ENCODE data around the gene NBEA. TPM values are rescaled to one million over a fixed set of nuclear protein-coding genes. Genes with fewer than 3 reads are reported as not detected.

The NBEA gene
- total RNA-seq, 2 experiments from 2014 or later, result 3.5 to 3.8 TPM

DNA sequence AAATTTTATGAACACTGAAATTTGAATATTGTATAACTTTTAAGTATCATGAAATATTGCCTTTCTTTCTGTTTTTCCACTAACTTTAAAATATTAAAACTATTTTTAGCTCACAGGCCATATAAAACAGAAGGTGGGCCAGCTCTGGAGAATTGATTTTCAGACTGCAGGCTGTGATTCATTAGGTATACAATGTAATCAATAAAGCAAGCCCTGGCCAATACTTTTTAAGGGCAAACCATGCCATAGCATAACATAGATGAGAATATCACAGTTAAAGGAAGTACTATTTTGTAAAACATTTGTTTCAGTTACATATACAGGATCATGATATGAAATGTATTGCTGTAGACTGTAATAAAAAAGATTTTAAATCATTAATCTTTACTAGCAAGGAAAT is 336.8 kb downstream of the NBEA start:
- no peaks in the 10 kb centered on the region for H3K4me1 ChIP-seq (ENCODE audit: insufficient read depth, low read length)
- DNase-seq, result no peak
- intact Hi-C loops (cut with DNase I, micrococcal nuclease), result no loop called here
- Mint-ChIP-seq H3K27me3 (no peaks in the 10 kb centered on the region), H3K36me3 (ENCODE audit: low read depth) (no peaks in the 10 kb centered on the region), H3K4me1 (ENCODE audit: low read depth) (no peaks in the 10 kb centered on the region), H3K27ac (no peak overlapping the region), H3K9me3 (peaks cover 2% of the 10 kb centered on the region), H3K4me3 (no peak overlapping the region)
- no peaks in the 10 kb centered on the region for H3K36me3 ChIP-seq (ENCODE audit: insufficient read depth, low read length)
- ATAC-seq (ENCODE audit: poor library complexity), result no peak
- H3K27me3 ChIP-seq (ENCODE audit: control insufficient read depth in 1 of 2, insufficient read depth in 2 of 2, low read length in 2 of 2), result no peaks in the 10 kb centered on the region
- CTCF ChIA-PET, result no interaction called here
- H3K9me3 ChIP-seq (ENCODE audit: control insufficient read depth in 1 of 2, insufficient read depth in 1 of 2, low read length in 2 of 2), result no peaks in the 10 kb centered on the region
- no peak overlapping the region for H3K4me3 ChIP-seq (ENCODE audit: low read length)
- TF ChIP-seq, protein P1, sequence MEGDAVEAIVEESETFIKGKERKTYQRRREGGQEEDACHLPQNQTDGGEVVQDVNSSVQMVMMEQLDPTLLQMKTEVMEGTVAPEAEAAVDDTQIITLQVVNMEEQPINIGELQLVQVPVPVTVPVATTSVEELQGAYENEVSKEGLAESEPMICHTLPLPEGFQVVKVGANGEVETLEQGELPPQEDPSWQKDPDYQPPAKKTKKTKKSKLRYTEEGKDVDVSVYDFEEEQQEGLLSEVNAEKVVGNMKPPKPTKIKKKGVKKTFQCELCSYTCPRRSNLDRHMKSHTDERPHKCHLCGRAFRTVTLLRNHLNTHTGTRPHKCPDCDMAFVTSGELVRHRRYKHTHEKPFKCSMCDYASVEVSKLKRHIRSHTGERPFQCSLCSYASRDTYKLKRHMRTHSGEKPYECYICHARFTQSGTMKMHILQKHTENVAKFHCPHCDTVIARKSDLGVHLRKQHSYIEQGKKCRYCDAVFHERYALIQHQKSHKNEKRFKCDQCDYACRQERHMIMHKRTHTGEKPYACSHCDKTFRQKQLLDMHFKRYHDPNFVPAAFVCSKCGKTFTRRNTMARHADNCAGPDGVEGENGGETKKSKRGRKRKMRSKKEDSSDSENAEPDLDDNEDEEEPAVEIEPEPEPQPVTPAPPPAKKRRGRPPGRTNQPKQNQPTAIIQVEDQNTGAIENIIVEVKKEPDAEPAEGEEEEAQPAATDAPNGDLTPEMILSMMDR (IDR thresholded peaks at IDR 0.05), result no peak
- no peak overlapping the region for H3K27ac ChIP-seq (ENCODE audit: low read depth in 1 of 2, low read length in 2 of 2)
- POLR2A ChIA-PET, result no interaction called here

DNA sequence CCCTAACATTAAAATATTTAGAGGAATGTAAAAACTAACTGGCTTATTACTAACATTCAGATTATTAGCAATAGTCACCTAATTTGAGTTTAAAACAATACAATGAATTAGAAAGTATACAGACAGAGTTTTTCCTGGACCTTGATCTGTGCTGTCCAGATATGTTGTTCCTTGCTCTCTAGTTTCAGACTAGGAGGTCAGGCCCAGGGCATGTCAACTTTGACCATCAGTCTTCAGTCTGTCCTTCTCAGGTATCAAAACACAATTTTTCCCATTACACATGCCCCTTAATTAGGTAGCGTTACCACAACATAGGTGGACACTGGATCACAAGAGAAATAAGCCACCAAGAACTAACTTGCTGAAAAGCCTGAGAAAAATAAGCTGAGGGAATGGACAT is 337.4 kb downstream of the NBEA start:
- Mint-ChIP-seq H3K4me3 (no peak overlapping the region), H3K27me3 (no peaks in the 10 kb centered on the region), H3K9me3 (no peaks in the 10 kb centered on the region), H3K36me3 (ENCODE audit: low read depth) (no peaks in the 10 kb centered on the region), H3K4me1 (ENCODE audit: low read depth) (no peaks in the 10 kb centered on the region), H3K27ac (no peak overlapping the region)
- Histone ChIP-seq H3K27me3 (ENCODE audit: control insufficient read depth in 1 of 2, insufficient read depth in 2 of 2, low read length in 2 of 2) (no peaks in the 10 kb centered on the region), H3K4me1 (ENCODE audit: insufficient read depth, low read length) (no peaks in the 10 kb centered on the region), H3K9me3 (ENCODE audit: control insufficient read depth in 1 of 2, insufficient read depth in 1 of 2, low read length in 2 of 2) (no peaks in the 10 kb centered on the region), H3K4me3 (ENCODE audit: low read length) (no peak overlapping the region), H3K36me3 (ENCODE audit: insufficient read depth, low read length) (no peaks in the 10 kb centered on the region), H3K27ac (ENCODE audit: low read depth in 1 of 2, low read length in 2 of 2) (no peak overlapping the region)
- POLR2A ChIA-PET, result no interaction called here
- CTCF ChIA-PET, result no interaction called here
- DNase-seq, result no peak
- TF ChIP-seq, protein P1 (IDR thresholded peaks at IDR 0.05), result no peak
- no peak for ATAC-seq (ENCODE audit: poor library complexity)
- intact Hi-C loops (cut with DNase I, micrococcal nuclease), result no loop called here

DNA sequence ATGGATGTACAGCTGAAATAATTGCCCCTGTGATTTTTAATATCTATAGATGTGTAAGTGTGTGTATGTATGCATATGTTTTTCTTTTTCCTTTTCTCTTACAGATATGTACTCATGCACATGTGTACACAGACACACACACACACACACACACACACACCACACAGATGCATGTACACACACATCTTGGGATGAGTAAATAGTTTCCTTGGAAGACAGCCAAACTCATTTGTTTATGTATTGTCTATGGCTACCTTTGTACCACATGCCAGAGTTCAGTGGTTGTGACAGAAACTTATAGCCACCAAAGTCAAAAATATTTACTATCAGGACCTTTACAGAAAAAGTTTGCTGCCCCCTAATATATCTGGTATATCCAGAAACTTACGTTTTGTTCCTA is 341.8 kb downstream of the NBEA start:
- no peak overlapping the region for H3K4me3 Mint-ChIP-seq
- Histone ChIP-seq H3K27ac (ENCODE audit: low read depth in 1 of 2, low read length in 2 of 2) (no peak overlapping the region), H3K4me3 (ENCODE audit: low read length) (no peak overlapping the region), H3K9me3 (ENCODE audit: control insufficient read depth in 1 of 2, insufficient read depth in 1 of 2, low read length in 2 of 2) (no peaks in the 10 kb centered on the region), H3K36me3 (ENCODE audit: insufficient read depth, low read length) (no peaks in the 10 kb centered on the region), H3K27me3 (ENCODE audit: control insufficient read depth in 1 of 2, insufficient read depth in 2 of 2, low read length in 2 of 2) (no peaks in the 10 kb centered on the region), H3K4me1 (ENCODE audit: insufficient read depth, low read length) (no peaks in the 10 kb centered on the region)
- no peaks in the 10 kb centered on the region for H3K36me3 Mint-ChIP-seq (ENCODE audit: low read depth)
- DNase-seq, result no peak
- POLR2A ChIA-PET, result no interaction called here
- CTCF ChIA-PET, result no interaction called here
- no peaks in the 10 kb centered on the region for H3K27me3 Mint-ChIP-seq
- TF ChIP-seq, protein P1 (IDR thresholded peaks at IDR 0.05), result no peak
- no peaks in the 10 kb centered on the region for H3K4me1 Mint-ChIP-seq (ENCODE audit: low read depth)
- H3K9me3 Mint-ChIP-seq, result no peaks in the 10 kb centered on the region
- no peak for ATAC-seq (ENCODE audit: poor library complexity)
- intact Hi-C loops (cut with DNase I, micrococcal nuclease), result no loop called here
- H3K27ac Mint-ChIP-seq, result no peak overlapping the region

Measured in CD4-positive, alpha-beta T cell (primary cell).